ENCODE results near the gene MAD1L1.

Gene MAD1L1

DNA sequence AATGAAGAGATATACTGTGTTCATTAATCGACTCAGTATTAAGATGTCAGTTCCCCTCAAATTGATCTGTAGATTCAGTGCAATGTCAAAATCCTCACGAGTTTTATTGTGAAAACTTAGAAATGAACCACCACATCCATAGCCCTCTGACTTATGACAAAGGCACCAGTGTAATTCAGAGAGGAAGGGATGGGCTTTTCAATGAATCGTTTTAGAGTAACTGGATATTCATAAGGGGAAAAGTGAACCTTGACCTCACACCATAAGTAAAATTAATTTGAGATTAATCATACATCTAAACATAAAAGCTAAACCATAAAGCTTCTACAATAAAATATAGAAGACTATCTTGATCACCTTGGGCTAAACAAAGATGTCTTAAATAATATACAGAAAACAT, 434.6 kb downstream of the MAD1L1 start:
- Histone ChIP-seq H3K27ac (ENCODE audit: extremely low read depth, low read depth, low read length) (no peak overlapping the region), H3K4me3 (ENCODE audit: low read depth, low read length) (no peak overlapping the region), H3K36me3 (ENCODE audit: control insufficient read depth in 2 of 2, insufficient read depth in 1 of 2, low read length in 2 of 2) (no peaks in the 10 kb centered on the region), H3K9me3 (ENCODE audit: control insufficient read depth, insufficient read depth, low read depth, low read length) (no peaks in the 10 kb centered on the region), H3K4me1 (ENCODE audit: control insufficient read depth, insufficient read depth, low read length) (no peaks in the 10 kb centered on the region)
- TF ChIP-seq YY1 (tag by site-specific recombination; IDR thresholded peaks at IDR 0.05) (no peak), ZNF404 (tag by site-specific recombination; IDR thresholded peaks at IDR 0.05) (no peak), ZNF791 (tag by site-specific recombination; IDR thresholded peaks at IDR 0.05) (no peak), ZNF416 (tag by site-specific recombination; IDR thresholded peaks at IDR 0.05) (no peak), ZBTB1 (tag by site-specific recombination; IDR thresholded peaks at IDR 0.05) (no peak), ZNF311 (tag by site-specific recombination; IDR thresholded peaks at IDR 0.05; ENCODE audit: borderline replicate concordance) (no peak), ZNF324 (tag by site-specific recombination; IDR thresholded peaks at IDR 0.05) (no peak)
- ChIA-PET CTCF (no interaction called here), POLR2A (no interaction called here)

DNA sequence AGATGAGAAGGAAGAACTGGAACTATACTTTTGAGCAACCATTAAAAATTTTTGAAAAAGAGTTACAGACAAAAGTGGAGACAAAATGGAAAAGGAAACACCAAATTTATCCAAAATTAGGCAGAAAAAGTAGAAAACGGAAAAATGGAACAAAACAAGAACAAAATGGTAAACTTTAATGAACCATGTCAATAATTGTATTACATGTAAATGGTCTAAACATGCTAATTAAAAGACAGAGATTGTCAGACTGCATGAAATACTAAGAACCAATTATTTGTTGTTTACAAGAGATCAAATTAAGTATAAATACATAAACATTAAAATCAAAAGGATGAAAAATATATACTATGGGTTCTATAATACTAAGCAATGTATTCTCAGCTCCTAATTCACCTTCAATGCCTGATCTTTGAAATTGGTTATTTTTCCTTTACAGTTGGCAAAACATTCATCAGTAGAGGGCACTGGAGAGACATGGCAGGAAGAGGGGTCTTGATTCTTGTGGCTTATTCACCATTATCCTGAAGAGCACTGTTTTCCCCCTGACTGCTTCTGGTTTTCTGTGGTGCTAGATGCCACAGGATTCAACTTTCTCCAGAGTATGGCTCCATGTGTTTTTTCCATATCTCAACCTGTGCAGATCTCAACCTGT, 437.7 kb downstream of the MAD1L1 start:
- TF ChIP-seq ZNF677 (tag by site-specific recombination; IDR thresholded peaks at IDR 0.05) = no peak
- no peak for TF ChIP-seq ZNF600 (tag by site-specific recombination; IDR thresholded peaks at IDR 0.05)
- no peak for TF ChIP-seq ZNF19 (tag by site-specific recombination; IDR thresholded peaks at IDR 0.05; ENCODE audit: low read depth)
- no peak for TF ChIP-seq ZNF155 (tag by site-specific recombination; IDR thresholded peaks at IDR 0.05)
- TF ChIP-seq ZNF654 (tag by site-specific recombination; IDR thresholded peaks at IDR 0.05; ENCODE audit: low read depth) = 0 out of 2 replicates have a peak, but pooled peaks have one; percentile 11
- peak; percentile 81 for TF ChIP-seq SETDB1 (IDR thresholded peaks at IDR 0.05; ENCODE audit: insufficient read length, low read length)
- no peak for TF ChIP-seq HOXD13 (CRISPR knock-in tag; IDR thresholded peaks at IDR 0.05; ENCODE audit: borderline replicate concordance)
- Histone ChIP-seq H3K4me1 (ENCODE audit: control insufficient read depth, insufficient read depth, low read length) (no peaks in the 10 kb centered on the region), H3K4me3 (ENCODE audit: low read depth, low read length) (no peak overlapping the region), H3K9me3 (ENCODE audit: control insufficient read depth, insufficient read depth, low read depth, low read length) (no peaks in the 10 kb centered on the region), H3K36me3 (ENCODE audit: control insufficient read depth in 2 of 2, insufficient read depth in 1 of 2, low read length in 2 of 2) (no peaks in the 10 kb centered on the region), H3K27ac (ENCODE audit: extremely low read depth, low read depth, low read length) (no peak overlapping the region)
- POLR2A ChIA-PET = no interaction called here
- CTCF ChIA-PET = interaction anchor here (0.6 to 1.3 kb wide), 5 partner anchors 9 to 896 kb away, joined by 3 to 7 read pairs (median 4); no protein-coding TSS in a partner anchor

GRCh38 chr7:1787681-1788235, 445.0 kb downstream of the MAD1L1 start:
- no peak overlapping the region for H3K27ac ChIP-seq (ENCODE audit: extremely low read depth, low read depth, low read length)
- no peaks in the 10 kb centered on the region for H3K36me3 ChIP-seq (ENCODE audit: control insufficient read depth in 2 of 2, insufficient read depth in 1 of 2, low read length in 2 of 2)
- H3K9me3 ChIP-seq (ENCODE audit: control insufficient read depth, insufficient read depth, low read depth, low read length) = no peaks in the 10 kb centered on the region; the same call in 1 of the 2 replicates
- CTCF ChIA-PET = interaction anchor here (0.6 kb wide), 1 partner anchor 485 kb away, joined by 3 read pairs; no protein-coding TSS in a partner anchor
- POLR2A ChIA-PET = no interaction called here
- H3K4me1 ChIP-seq (ENCODE audit: control insufficient read depth, insufficient read depth, low read length) = no peaks in the 10 kb centered on the region
- no peak overlapping the region for H3K4me3 ChIP-seq (ENCODE audit: low read depth, low read length)
- no peak for TF ChIP-seq ZNF670 (tag by site-specific recombination; IDR thresholded peaks at IDR 0.05; ENCODE audit: low read depth)
- TF ChIP-seq ZNF548 (tag by site-specific recombination; IDR thresholded peaks at IDR 0.05) = no peak
- TF ChIP-seq ZNF335 (tag by site-specific recombination; conservative IDR thresholded peaks at IDR 0.05) = no peak
- TF ChIP-seq PRDM6 (tag by site-specific recombination; IDR thresholded peaks at IDR 0.05) = no peak
- TF ChIP-seq IKZF3 (tag by site-specific recombination; IDR thresholded peaks at IDR 0.05) = no peak
- TF ChIP-seq ZNF140 (tag by site-specific recombination; IDR thresholded peaks at IDR 0.05) = no peak
- TF ChIP-seq ZNF138 (tag by site-specific recombination; IDR thresholded peaks at IDR 0.05; ENCODE audit: borderline replicate concordance) = no peak
- TF ChIP-seq ZNF10 (tag by site-specific recombination; IDR thresholded peaks at IDR 0.05) = no peak
- no peak for TF ChIP-seq ZNF585B (tag by site-specific recombination; IDR thresholded peaks at IDR 0.05)
- TF ChIP-seq ZSCAN23 (tag by site-specific recombination; IDR thresholded peaks at IDR 0.05) = no peak
- no peak for TF ChIP-seq ZNF324 (tag by site-specific recombination; IDR thresholded peaks at IDR 0.05)
- TF ChIP-seq ZSCAN4 (tag by site-specific recombination; IDR thresholded peaks at IDR 0.05) = no peak
- TF ChIP-seq ZNF76 (tag by site-specific recombination; IDR thresholded peaks at IDR 0.05; ENCODE audit: borderline replicate concordance, low read depth) = no peak
- no peak for TF ChIP-seq ZNF23 (tag by site-specific recombination; IDR thresholded peaks at IDR 0.05; ENCODE audit: borderline replicate concordance)
- no peak for TF ChIP-seq MZF1 (tag by site-specific recombination; IDR thresholded peaks at IDR 0.05; ENCODE audit: borderline replicate concordance)
- TF ChIP-seq ZNF747 (tag by site-specific recombination; IDR thresholded peaks at IDR 0.05) = no peak
- no peak for TF ChIP-seq HOXD13 (CRISPR knock-in tag; IDR thresholded peaks at IDR 0.05; ENCODE audit: borderline replicate concordance)

All from HEK293 (cell line).